ENCODE measurements around the gene DPF3.

The DPF3 gene

DNA sequence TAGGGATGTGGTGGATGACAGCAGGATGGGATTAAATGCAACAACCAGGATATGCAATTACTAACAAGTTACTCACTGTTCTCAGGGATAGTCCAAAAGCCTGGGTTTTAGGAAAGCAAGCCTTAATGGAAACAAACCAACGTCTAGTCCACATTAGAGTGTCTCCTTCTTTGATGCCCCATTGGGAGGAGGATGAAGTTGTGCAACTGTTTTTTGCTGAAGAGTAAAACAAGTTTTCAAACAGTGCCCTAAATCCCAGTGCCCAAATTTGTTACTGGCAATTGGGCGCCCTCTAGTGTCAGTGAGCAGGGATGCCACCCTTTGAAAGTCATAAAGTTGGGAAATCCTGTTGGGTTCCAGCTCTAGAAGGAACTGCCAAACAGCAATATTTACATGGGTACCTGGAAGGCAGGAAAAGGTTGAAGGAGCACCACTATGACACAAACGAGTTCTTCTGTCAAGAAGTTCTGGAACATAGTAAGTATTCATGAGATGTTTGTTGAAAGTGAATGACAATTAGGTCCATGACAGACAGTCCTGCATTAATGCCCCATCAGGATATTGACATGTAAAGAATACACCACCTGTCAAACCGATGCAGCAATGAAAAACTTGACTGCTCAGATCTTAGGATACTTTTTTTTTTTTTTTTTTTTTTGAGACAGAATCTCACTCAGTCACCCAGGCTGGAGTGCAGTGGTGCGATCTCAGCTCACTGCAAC, 11.1 kb upstream of the DPF3 start:
- peak; percentile 21 to 63 for DNase-seq (ENCODE audit: low read depth in 1 of 2, low spot score in 1 of 2)

GRCh38 chr14:72904218-72904617, 10.3 kb upstream of the DPF3 start:
- DNase-seq (ENCODE audit: low read depth in 1 of 2, low spot score in 1 of 2), result no peak

DNA sequence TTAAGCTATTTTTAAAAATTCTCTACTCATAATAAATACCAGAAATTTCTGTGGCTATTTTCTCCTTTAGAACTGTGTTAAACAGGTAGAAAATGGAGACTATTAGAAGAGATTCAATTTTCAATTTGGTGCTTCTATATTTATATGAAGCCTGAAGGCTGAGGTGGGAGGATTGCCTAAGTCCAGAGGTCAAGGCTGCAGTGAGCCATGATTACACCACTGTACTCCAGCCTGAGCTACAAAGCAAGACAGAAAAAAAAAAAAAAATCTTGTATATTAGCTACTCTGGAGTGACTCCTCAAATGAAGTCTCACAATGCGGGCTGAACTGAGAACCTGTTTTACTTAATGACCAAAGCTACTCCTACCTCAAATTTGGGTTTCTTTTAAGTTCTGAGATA, 9.8 kb upstream of the DPF3 start:
- DNase-seq (ENCODE audit: low read depth in 1 of 2, low spot score in 1 of 2), result no peak

- DNase-seq (ENCODE audit: low read depth in 1 of 2, low spot score in 1 of 2), result no peak
Observed at GRCh38 chr14:72902801-72903530, 9.1 kb upstream of the DPF3 start.

DNA sequence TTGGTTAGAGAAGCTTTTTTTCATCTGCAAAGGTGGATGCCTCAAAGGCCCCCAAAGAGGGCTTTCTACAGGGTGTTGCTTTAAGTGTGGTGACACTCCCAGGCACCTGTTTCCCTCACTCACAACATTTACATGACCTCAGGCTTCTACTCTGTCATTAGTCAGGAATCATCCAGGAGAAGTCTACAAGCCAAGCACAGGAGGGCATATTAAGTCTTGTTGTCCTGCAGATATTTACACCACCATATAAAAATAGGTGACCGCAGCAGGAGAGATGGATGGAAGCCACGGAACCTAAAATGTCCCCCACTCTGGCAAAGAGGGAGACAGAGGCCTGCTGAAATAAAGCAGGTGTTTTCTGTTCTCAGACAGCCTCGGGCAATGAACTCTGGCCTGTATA, 7.5 kb upstream of the DPF3 start:
- DNase-seq (ENCODE audit: low read depth in 1 of 2, low spot score in 1 of 2), result no peak

- no peak for DNase-seq (ENCODE audit: low read depth in 1 of 2, low spot score in 1 of 2)
Observed at GRCh38 chr14:72898448-72898847, 4.5 kb upstream of the DPF3 start.

DNA sequence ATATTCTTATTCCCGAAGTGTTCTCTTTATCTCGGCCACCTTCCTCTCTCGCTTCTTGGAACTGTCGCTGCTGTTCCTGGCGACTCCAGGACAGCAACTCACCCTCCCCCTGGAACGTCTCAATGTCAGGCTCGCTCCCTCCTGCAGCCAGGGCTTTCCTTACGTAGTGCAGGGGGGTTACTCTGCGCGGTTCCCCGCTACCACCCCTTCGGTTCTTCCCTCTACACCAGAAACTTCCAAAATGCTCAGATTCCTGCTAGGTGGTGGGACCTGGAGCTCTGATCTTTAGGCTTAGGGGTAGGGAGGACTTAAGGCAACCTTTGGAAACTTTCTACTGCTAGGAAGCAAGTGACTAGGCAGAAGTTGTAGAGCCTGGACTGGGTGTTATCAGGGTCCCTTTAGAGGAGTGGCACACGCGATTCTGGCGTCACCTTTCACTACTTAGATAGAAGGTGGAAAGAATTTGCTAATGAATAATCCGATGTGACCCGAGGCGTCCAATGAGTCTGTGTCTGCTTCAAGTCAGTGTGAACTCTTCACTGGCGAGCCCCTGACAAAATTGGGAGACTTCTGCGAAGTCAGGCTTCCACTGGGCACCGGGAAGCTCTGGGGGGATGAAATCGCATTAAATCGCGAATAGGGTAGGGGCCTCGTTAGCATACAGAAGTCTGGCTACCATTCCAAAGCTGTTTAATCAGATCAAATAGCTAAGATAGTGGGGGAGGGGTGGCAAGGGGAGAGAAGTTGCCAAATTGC, 900 bp upstream of the DPF3 start:
- DNase-seq (ENCODE audit: low read depth in 1 of 2, low spot score in 1 of 2), result no peak

DNA sequence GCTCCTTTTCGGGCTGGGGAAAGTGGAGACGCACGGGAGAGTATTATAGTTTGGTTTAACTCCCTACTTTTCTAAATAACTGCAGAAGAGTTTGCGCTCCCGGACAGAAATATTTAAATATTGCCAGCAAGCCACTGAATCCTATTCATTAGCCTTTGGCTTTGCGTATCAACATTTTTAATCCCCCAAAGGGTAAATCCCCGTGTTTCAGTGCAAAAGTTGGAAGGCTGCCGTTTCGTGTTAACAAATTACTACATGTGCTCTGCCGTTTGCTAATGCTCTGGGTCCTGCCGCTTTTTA, 372 bp upstream of the DPF3 start:
- DNase-seq (ENCODE audit: low read depth in 1 of 2, low spot score in 1 of 2), result no peak

- peak in 1 of 2 donors; percentile 5 for DNase-seq (ENCODE audit: low read depth in 1 of 2, low spot score in 1 of 2)
Observed at GRCh38 chr14:72892879-72893635, 844 bp downstream of the DPF3 start.

DNA sequence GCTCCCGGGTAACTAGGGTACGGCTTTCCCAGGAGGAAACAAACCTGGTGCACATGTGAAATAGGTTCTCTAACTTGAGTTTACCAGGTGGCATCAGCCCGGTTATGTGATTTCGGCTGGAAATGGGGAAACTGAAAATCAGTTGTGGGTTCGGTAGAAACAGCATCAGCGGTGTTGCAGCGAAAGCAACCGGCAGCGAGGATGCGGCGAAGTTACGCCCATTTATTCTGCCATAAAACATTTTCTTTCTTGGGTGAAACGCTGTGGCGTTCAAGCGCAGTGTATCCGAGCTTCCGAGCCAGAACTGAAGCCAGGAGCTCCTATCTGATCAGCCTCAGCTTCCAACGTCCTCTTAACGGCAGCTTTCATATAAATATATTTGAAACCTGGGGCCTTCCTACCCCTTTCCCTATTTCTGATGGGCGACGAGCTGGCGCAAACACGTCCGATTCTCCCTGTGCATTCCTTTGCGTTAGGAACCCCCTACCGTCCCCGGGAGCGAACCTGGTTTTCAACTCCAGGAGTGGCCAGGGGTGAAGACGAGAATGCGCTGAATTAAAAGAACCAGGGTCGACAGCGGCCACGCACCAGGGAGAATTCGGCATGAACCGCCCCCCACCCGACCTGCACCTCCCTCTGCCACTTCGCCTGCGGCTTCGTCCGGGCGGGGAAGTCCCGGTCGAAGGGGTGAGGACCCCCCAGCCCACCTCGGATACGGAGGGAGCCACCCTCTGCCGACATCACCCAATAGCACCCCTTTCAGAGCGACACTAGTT, 1.6 kb downstream of the DPF3 start:
- peak in 1 of 2 donors; percentile 6 for DNase-seq (ENCODE audit: low read depth in 1 of 2, low spot score in 1 of 2)

DNA sequence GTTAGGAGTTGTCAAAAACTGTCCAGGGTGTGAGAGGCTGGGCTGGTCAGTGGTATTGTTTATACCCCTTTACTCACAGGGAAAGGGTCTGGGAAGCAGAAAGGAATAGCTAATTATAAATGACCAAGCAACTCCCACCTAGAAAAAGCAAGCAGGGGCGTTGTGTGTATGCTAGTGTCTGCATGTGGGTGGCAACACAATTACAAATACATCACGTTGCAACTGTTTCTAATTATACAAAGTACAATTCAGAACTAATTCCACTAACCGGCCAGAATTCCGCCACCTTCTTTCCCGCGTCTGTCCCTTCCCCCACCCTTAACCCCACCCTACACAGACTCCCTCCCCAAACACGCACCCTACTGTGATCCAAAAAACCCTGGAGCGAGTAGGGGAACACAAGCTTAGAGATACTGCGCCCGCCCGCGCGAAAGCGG, 2.2 kb downstream of the DPF3 start:
- no peak for DNase-seq (ENCODE audit: low read depth in 1 of 2, low spot score in 1 of 2)

DNA sequence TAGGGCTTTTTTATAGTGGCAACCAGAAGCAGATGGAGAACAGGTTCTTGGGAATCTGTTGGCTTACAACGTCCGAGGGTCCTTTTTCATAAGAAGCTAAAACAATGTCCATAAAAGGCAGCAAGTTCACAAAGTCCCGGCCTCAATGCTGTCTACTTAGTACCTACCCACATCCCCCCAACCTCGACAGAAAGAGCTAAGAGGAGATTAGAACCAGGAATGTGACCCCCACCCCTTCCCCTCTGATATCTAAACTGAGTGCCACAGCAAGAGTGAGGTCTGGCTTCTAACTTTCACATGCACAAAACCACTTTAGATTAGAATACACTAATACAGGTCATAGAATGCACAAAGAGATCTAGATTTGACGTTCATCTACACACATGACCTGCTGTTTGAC, 4.5 kb downstream of the DPF3 start:
- no peak for DNase-seq (ENCODE audit: low read depth in 1 of 2, low spot score in 1 of 2)

GRCh38 chr14:72888636-72889201, 5.2 kb downstream of the DPF3 start:
- DNase-seq (ENCODE audit: low read depth in 1 of 2, low spot score in 1 of 2), result no peak

DNA sequence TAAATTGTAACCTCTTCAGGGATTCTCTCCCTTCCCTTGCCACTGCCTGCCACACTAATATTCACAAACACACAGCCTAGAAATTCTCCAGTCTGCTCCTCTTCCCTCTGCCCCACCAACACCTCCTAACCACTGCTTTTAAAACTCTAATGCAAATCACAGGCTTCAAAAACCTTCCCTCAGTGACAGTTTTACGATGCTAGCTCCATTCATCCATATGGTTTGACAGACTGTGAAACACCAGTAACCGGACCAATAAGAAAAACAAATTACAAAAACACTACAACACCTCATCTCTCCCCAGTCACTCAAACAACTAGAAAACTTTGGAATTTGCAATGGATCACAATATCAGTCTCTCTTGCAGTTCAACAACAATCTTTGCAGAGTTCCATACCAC, 5.7 kb downstream of the DPF3 start:
- no peak for DNase-seq (ENCODE audit: low read depth in 1 of 2, low spot score in 1 of 2)

- DNase-seq (ENCODE audit: low read depth in 1 of 2, low spot score in 1 of 2), result no peak
Observed at GRCh38 chr14:72887514-72887913, 6.4 kb downstream of the DPF3 start.

GRCh38 chr14:72884386-72884785, 9.5 kb downstream of the DPF3 start:
- DNase-seq (ENCODE audit: low read depth in 1 of 2, low spot score in 1 of 2), result no peak

DNA sequence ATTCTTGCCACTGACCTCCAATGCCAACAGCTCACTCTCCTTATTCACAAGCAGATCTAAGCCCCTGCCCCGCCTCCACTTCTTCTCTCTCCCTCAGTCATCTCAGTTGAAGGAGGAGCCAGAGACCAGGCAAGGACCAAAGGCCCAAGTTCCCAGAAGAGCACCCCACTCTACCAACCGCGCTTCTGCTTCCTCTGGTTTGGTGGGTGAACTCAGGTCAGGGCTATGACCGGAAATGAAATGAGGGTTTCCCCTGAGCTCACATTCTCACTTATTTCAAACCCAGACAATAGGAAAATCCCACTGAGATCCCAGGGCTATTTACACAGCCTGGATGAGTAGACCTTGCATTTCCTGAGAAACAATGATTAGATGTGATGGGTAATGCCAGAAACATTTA, 9.9 kb downstream of the DPF3 start:
- DNase-seq (ENCODE audit: low read depth in 1 of 2, low spot score in 1 of 2), result no peak

- DNase-seq (ENCODE audit: low read depth in 1 of 2, low spot score in 1 of 2), result no peak
Observed at GRCh38 chr14:72883109-72883508, 10.8 kb downstream of the DPF3 start.

DNA sequence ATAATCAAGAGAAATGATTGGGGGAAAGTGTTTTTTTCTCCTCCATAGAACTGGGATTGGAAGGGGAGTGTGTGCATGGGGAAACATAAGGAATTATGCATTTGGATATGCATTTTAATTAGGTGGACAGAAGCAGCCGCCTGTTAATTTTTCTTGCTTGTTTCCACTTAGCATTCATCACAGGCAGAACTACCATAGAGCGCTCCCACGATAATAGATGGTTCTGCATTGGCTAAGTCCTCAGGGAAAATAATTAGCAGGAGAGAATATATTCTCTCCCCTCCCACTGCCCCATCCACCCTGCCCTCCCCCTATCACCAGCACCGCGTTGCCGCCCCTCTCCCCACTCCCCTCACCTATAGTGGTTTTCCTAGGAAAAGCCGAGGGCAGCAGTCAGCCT, 11.4 kb downstream of the DPF3 start:
- DNase-seq (ENCODE audit: low read depth in 1 of 2, low spot score in 1 of 2), result no peak

- DNase-seq (ENCODE audit: low read depth in 1 of 2, low spot score in 1 of 2), result no peak
Observed at GRCh38 chr14:72882047-72882446, 11.9 kb downstream of the DPF3 start.
